Activated naive CD4-positive, alpha-beta T cell treated with Interleukin-2 at 50 U/mL for 16 hours (primary cell): ENCODE measurements around the gene TMTC4.

Source experiments
- DNase-seq: peaks from one replicate; pipeline ENCODE4 v3.0.0-alpha.2; 2020

The TMTC4 gene

GRCh38 chr13:100665403-100665802 lies 9.2 kb downstream of the TMTC4 start:
- DNase-seq: no peak

GRCh38 chr13:100664171-100664900 lies 10.3 kb downstream of the TMTC4 start:
- DNase-seq: no peak

- no peak for DNase-seq
Observed at GRCh38 chr13:100662468-100663211, 12.0 kb downstream of the TMTC4 start.

GRCh38 chr13:100660761-100661160 lies 13.8 kb downstream of the TMTC4 start:
- no peak for DNase-seq

GRCh38 chr13:100659578-100659977 lies 15.0 kb downstream of the TMTC4 start:
- DNase-seq: no peak

GRCh38 chr13:100658363-100658762 lies 16.2 kb downstream of the TMTC4 start:
- no peak for DNase-seq

GRCh38 chr13:100657881-100658315 lies 16.7 kb downstream of the TMTC4 start:
- DNase-seq: no peak

GRCh38 chr13:100652510-100652909 lies 22.1 kb downstream of the TMTC4 start:
- no peak for DNase-seq

- no peak for DNase-seq
Observed at GRCh38 chr13:100650326-100650725, 24.3 kb downstream of the TMTC4 start.

- no peak for DNase-seq
Observed at GRCh38 chr13:100648354-100648753, 26.2 kb downstream of the TMTC4 start.

GRCh38 chr13:100646871-100647270 lies 27.7 kb downstream of the TMTC4 start:
- no peak for DNase-seq

- no peak for DNase-seq
Observed at GRCh38 chr13:100646030-100646673, 28.4 kb downstream of the TMTC4 start.

GRCh38 chr13:100645382-100645781 lies 29.2 kb downstream of the TMTC4 start:
- DNase-seq: no peak

GRCh38 chr13:100644371-100644770 lies 30.2 kb downstream of the TMTC4 start:
- DNase-seq: no peak

- DNase-seq: no peak
Observed at GRCh38 chr13:100637796-100638195, 36.8 kb downstream of the TMTC4 start.

GRCh38 chr13:100637380-100637779 lies 37.2 kb downstream of the TMTC4 start:
- no peak for DNase-seq

- no peak for DNase-seq
Observed at GRCh38 chr13:100636441-100636840, 38.2 kb downstream of the TMTC4 start.

GRCh38 chr13:100636004-100636403 lies 38.6 kb downstream of the TMTC4 start:
- no peak for DNase-seq

- DNase-seq: no peak
Observed at GRCh38 chr13:100634696-100635095, 39.9 kb downstream of the TMTC4 start.

- no peak for DNase-seq
Observed at GRCh38 chr13:100633461-100633860, 41.1 kb downstream of the TMTC4 start.

- DNase-seq: no peak
Observed at GRCh38 chr13:100630555-100630954, 44.0 kb downstream of the TMTC4 start.

GRCh38 chr13:100627120-100627519 lies 47.5 kb downstream of the TMTC4 start:
- no peak for DNase-seq

- DNase-seq: no peak
Observed at GRCh38 chr13:100625447-100625846, 49.1 kb downstream of the TMTC4 start.

- DNase-seq: no peak
Observed at GRCh38 chr13:100620792-100621191, 53.8 kb downstream of the TMTC4 start.
